ENCODE measurements around the gene GLRX3. TPM values are rescaled to one million over a fixed set of nuclear protein-coding genes. Genes with fewer than 3 reads are reported as not detected.
A peak's percentile ranks its signal among the peaks of the same experiment; 100 is the strongest.

GLRX3 gene
- total RNA-seq, 1 experiment from 2014 or later, result 98.1 TPM

DNA sequence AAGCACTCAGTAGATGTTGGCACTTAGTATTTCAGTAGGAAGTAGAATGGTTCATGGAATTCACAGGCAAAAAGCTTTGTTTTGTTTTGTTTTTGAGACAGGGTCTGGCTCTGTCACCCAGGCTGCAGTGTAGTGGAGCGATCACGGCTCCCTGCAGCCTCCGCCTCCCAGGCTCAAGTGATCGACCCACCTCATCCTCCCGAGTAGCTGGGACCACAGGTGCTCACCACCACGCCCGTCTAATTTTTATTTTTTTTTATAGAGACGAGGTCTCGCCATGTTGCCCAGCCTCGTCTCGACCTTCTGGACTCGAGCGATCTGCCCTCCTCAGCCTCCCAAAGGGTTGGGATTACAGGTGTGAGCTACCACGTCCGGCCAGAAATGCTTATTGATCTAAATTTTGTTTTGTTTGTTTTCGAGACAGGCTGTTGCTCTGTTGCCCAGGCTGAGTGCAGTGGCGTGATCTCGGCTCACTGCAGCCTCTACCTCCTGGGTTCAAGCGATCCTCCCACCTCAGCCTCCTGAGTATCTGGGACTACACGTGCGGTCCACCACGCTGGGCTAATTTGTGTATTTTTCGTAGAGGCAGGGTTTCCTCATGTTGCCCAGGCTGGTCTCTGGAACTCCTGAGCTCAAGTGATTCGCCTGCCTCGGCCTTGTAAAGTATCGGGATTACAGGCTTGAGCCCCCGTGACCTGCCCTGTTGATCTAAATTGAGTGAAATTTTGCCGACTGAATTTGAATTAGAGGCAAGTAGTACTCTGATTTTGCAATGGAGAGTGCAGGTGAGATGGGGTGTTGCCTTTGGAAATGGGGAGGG is 1.7 kb downstream of the GLRX3 start:
- POLR2A ChIA-PET (ENCODE audit: unreplicated experiment), result no interaction called here
- H3K9me3 ChIP-seq (ENCODE audit: low read length), result no peaks in the 10 kb centered on the region
- CTCF ChIA-PET, result interaction anchor here (0.6 to 1.1 kb wide), 2 partner anchors 22 to 28 kb away, joined by 6 read pairs; no protein-coding TSS in a partner anchor
- DNase-seq (no peak), ATAC-seq (peak; percentile 4; the same call in 1 of the 2 replicates)
- H3K27me3 ChIP-seq (ENCODE audit: low read length), result no peaks in the 10 kb centered on the region
- no peaks in the 10 kb centered on the region for H3K9me2 ChIP-seq (replicated peaks; ENCODE audit: low read length)
- peak overlapping the region; percentile 99 for H3K4me2 ChIP-seq (ENCODE audit: low read length)
- H4K20me1 ChIP-seq (ENCODE audit: low read length), result peaks cover 42% of the 10 kb centered on the region
- H3K27ac ChIP-seq (ENCODE audit: low read length), result peak overlapping the region; percentile 86
- TF ChIP-seq EZH2phosphoT487 (IDR thresholded peaks at IDR 0.05; ENCODE audit: borderline replicate concordance, low read length), result no peak
- TF ChIP-seq EZH2 (IDR thresholded peaks at IDR 0.05; ENCODE audit: low read length, unreplicated experiment), result no peak
- TF ChIP-seq CTCF (conservative IDR thresholded peaks at IDR 0.05; ENCODE audit: low read depth, low read length), result no peak
- H3K36me3 ChIP-seq (ENCODE audit: low read depth, low read length), result 0 out of 2 replicates have a peak, but pooled peaks cover under 1% of the 10 kb centered on the region
- H3F3A ChIP-seq (ENCODE audit: low read length, unreplicated experiment), result no peaks in the 10 kb centered on the region
- BruUV-seq (replicated peaks), result no TSS peak
- H3K9ac ChIP-seq (ENCODE audit: low read length), result peak overlapping the region; percentile 89
- peak overlapping the region; percentile 89 for H3K4me3 ChIP-seq (ENCODE audit: low read length)
- H3K4me1 ChIP-seq (ENCODE audit: insufficient read depth, low read length), result peaks cover 14% of the 10 kb centered on the region
- H3K79me2 ChIP-seq (ENCODE audit: low read length), result peaks cover 65% of the 10 kb centered on the region
- H2AFZ ChIP-seq (ENCODE audit: low read length), result no peak overlapping the region
- intact Hi-C loops (cut with micrococcal nuclease), result no loop called here

GRCh38 chr10:130138479-130138866 is 2.3 kb downstream of the GLRX3 start:
- TF ChIP-seq CTCF (conservative IDR thresholded peaks at IDR 0.05; ENCODE audit: low read depth, low read length) (no peak), EZH2phosphoT487 (IDR thresholded peaks at IDR 0.05; ENCODE audit: borderline replicate concordance, low read length) (no peak), EZH2 (IDR thresholded peaks at IDR 0.05; ENCODE audit: low read length, unreplicated experiment) (no peak)
- H3K4me2 ChIP-seq (ENCODE audit: low read length), result peak overlapping the region; percentile 99
- no peaks in the 10 kb centered on the region for H3F3A ChIP-seq (ENCODE audit: low read length, unreplicated experiment)
- H3K27ac ChIP-seq (ENCODE audit: low read length), result peak overlapping the region; percentile 86
- ChIA-PET CTCF (interaction anchor here (0.6 to 1.1 kb wide), 3 partner anchors 22 to 285 kb away, joined by 6 to 10 read pairs (median 6); no protein-coding TSS in a partner anchor), POLR2A (ENCODE audit: unreplicated experiment) (no interaction called here)
- H3K9me3 ChIP-seq (ENCODE audit: low read length), result no peaks in the 10 kb centered on the region
- H4K20me1 ChIP-seq (ENCODE audit: low read length), result peaks cover 42% of the 10 kb centered on the region
- ATAC-seq, result peak; percentile 75
- no TSS peak for BruUV-seq (replicated peaks)
- peaks cover 14% of the 10 kb centered on the region for H3K4me1 ChIP-seq (ENCODE audit: insufficient read depth, low read length)
- peak overlapping the region; percentile 89 for H3K4me3 ChIP-seq (ENCODE audit: low read length)
- no peaks in the 10 kb centered on the region for H3K27me3 ChIP-seq (ENCODE audit: low read length)
- no peaks in the 10 kb centered on the region for H3K9me2 ChIP-seq (replicated peaks; ENCODE audit: low read length)
- H3K36me3 ChIP-seq (ENCODE audit: low read depth, low read length), result 0 out of 2 replicates have a peak, but pooled peaks cover 2% of the 10 kb centered on the region
- no peak overlapping the region for H2AFZ ChIP-seq (ENCODE audit: low read length)
- H3K79me2 ChIP-seq (ENCODE audit: low read length), result peaks cover 71% of the 10 kb centered on the region
- intact Hi-C loops (cut with micrococcal nuclease), result no loop called here
- DNase-seq, result peak; percentile 84
- peak overlapping the region; percentile 89 for H3K9ac ChIP-seq (ENCODE audit: low read length)

DNA sequence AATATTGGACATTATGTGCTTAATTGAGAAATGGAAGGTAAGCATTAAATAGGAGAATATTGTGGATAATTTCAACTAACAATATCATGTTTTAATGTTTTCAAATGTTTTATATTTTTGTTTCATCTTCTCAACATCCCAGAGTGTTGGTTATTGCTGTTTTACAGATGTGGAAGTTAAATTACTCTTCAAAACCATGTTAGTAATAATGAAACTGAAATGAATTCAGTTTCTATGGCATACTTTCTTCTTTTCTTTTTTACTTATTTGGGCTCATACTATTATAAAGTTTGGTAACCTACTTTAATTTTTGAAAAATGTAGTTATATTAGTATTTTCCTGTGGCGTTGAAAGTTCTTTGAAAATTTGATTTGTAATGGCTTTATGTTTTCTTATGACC is 4.2 kb downstream of the GLRX3 start:
- H3K36me3 ChIP-seq (ENCODE audit: low read depth, low read length), result 0 out of 2 replicates have a peak, but pooled peaks cover 2% of the 10 kb centered on the region
- CTCF ChIA-PET, result no interaction called here
- POLR2A ChIA-PET (ENCODE audit: unreplicated experiment), result no interaction called here

More for the DNA sequence above, 4.2 kb downstream of the GLRX3 start:
- Histone ChIP-seq H3K4me2 (ENCODE audit: low read length) (peak overlapping the region; percentile 34; the same call in 1 of the 2 replicates), H3K79me2 (ENCODE audit: low read length) (peaks cover 90% of the 10 kb centered on the region), H2AFZ (ENCODE audit: low read length) (no peak overlapping the region), H3K9me3 (ENCODE audit: low read length) (no peaks in the 10 kb centered on the region), H3K27me3 (ENCODE audit: low read length) (no peaks in the 10 kb centered on the region), H3K9ac (ENCODE audit: low read length) (no peak overlapping the region), H4K20me1 (ENCODE audit: low read length) (peaks cover 42% of the 10 kb centered on the region), H3K27ac (ENCODE audit: low read length) (no peak overlapping the region), H3K4me1 (ENCODE audit: insufficient read depth, low read length) (peaks cover 14% of the 10 kb centered on the region), H3K4me3 (ENCODE audit: low read length) (no peak overlapping the region), H3F3A (ENCODE audit: low read length, unreplicated experiment) (no peaks in the 10 kb centered on the region), H3K9me2 (replicated peaks; ENCODE audit: low read length) (no peaks in the 10 kb centered on the region)
- DNase-seq (no peak), ATAC-seq (no peak)
- TF ChIP-seq EZH2phosphoT487 (IDR thresholded peaks at IDR 0.05; ENCODE audit: borderline replicate concordance, low read length), result no peak
- TF ChIP-seq EZH2 (IDR thresholded peaks at IDR 0.05; ENCODE audit: low read length, unreplicated experiment), result no peak
- no peak for TF ChIP-seq CTCF (conservative IDR thresholded peaks at IDR 0.05; ENCODE audit: low read depth, low read length)
- BruUV-seq (replicated peaks), result no TSS peak
- intact Hi-C loops (cut with micrococcal nuclease), result no loop called here

Measured in PC-3 (cell line).